Astrocyte (in vitro differentiated cells and primary cell): Measurements from ENCODE around the gene ABCB8. TPM values are rescaled to one million over a fixed set of nuclear protein-coding genes. Genes with fewer than 3 reads are reported as not detected.

Experiments
- DNase-seq: peaks from one replicate; pipeline ENCODE4 v3.0.0-alpha.2; 2010; ENCODE audit warnings: low read depth
- FAIRE-seq: peaks from 2 replicates; lab custom pipeline; 2011; peaks lifted over from hg19 to GRCh38; lab: Jason Lieb, UNC
- H2AFZ ChIP-seq: 2 replicates; pipeline ENCODE4 v1.6.0; 2012; ENCODE audit warnings: low read depth, low read length, inconsistent platforms
- H3K27ac ChIP-seq: 2 replicates; pipeline ENCODE4 v1.5.1; 2011; ENCODE audit warnings: low read depth, low read length, inconsistent platforms
- H3K27me3 ChIP-seq: 2 replicates; pipeline ENCODE4 v1.6.0; 2011; ENCODE audit warnings: low read length, inconsistent platforms; ENCODE audit not compliant: insufficient read depth
- H3K36me3 ChIP-seq: 2 replicates; pipeline ENCODE4 v1.5.1; 2011; ENCODE audit warnings: low read length, inconsistent platforms; ENCODE audit not compliant: insufficient read depth
- H3K4me1 ChIP-seq: 2 replicates; pipeline ENCODE4 v1.5.1; 2011; ENCODE audit warnings: low read length, inconsistent platforms; ENCODE audit not compliant: insufficient read depth
- H3K4me2 ChIP-seq: 2 replicates; pipeline ENCODE4 v1.6.0; 2012; ENCODE audit warnings: low read length, inconsistent platforms
- H3K4me3 ChIP-seq: 2 replicates; pipeline ENCODE4 v1.5.1; 2011; ENCODE audit warnings: low read depth, mild to moderate bottlenecking, low read length, inconsistent platforms; ENCODE audit not compliant: insufficient read depth
- H3K79me2 ChIP-seq: 2 replicates; pipeline ENCODE4 v1.6.0; 2012; ENCODE audit warnings: mild to moderate bottlenecking, low read length, inconsistent platforms; ENCODE audit not compliant: insufficient read depth
- H3K9ac ChIP-seq: 2 replicates; pipeline ENCODE4 v1.6.0; 2012; ENCODE audit warnings: mild to moderate bottlenecking, low read length, inconsistent platforms
- H3K9me3 ChIP-seq: 2 replicates; pipeline ENCODE4 v1.5.1; 2012; ENCODE audit warnings: low read depth, mild to moderate bottlenecking, low read length, inconsistent platforms; ENCODE audit not compliant: insufficient read depth
- H4K20me1 ChIP-seq: 2 replicates; pipeline ENCODE4 v1.6.0; 2012; ENCODE audit warnings: low read length, inconsistent platforms; ENCODE audit not compliant: insufficient read depth
- H3K27ac Mint-ChIP-seq: one replicate; pipeline ENCODE4 v1.8.0; 2021; ENCODE audit warnings: mild to moderate bottlenecking, mixed read lengths; ENCODE audit not compliant: unreplicated experiment
- H3K27me3 Mint-ChIP-seq: one replicate; pipeline ENCODE4 v1.8.0; 2021; ENCODE audit warnings: low read depth, mixed read lengths; ENCODE audit not compliant: unreplicated experiment
- H3K36me3 Mint-ChIP-seq: one replicate; pipeline ENCODE4 v1.8.0; 2021; ENCODE audit warnings: low read depth, mixed read lengths; ENCODE audit not compliant: unreplicated experiment
- H3K4me1 Mint-ChIP-seq: one replicate; pipeline ENCODE4 v1.8.0; 2021; ENCODE audit warnings: low read depth, mixed read lengths; ENCODE audit not compliant: unreplicated experiment
- H3K4me3 Mint-ChIP-seq: one replicate; pipeline ENCODE4 v1.8.0; 2021; ENCODE audit warnings: mild to moderate bottlenecking, moderate library complexity, mixed read lengths; ENCODE audit not compliant: unreplicated experiment
- H3K9me3 Mint-ChIP-seq: one replicate; pipeline ENCODE4 v1.8.0; 2021; ENCODE audit warnings: mild to moderate bottlenecking, mixed read lengths; ENCODE audit not compliant: unreplicated experiment
- CTCF ChIP-seq: IDR thresholded peaks from 2 replicates; pipeline ENCODE4 v1.5.1; 2011; ENCODE audit warnings: low read depth, mild to moderate bottlenecking, inconsistent platforms, low read length, moderate library complexity; ENCODE audit not compliant: insufficient read depth
- EZH2 ChIP-seq: IDR thresholded peaks from 2 replicates; pipeline ENCODE4 v1.6.1; 2012; ENCODE audit warnings: mild to moderate bottlenecking, low read length, inconsistent platforms; ENCODE audit not compliant: insufficient read depth
- total RNA-seq: library from RNA; stranded (reverse); gene quantifications from 2 replicates; pipeline ENCODE4 v1.2.1, GENCODE V29; 2021

Gene ABCB8
- total RNA-seq, 1 donor from 2014 or later, result 53.3 TPM

GRCh38 chr7:151088856-151089699 is 60.8 kb downstream of the ABCB8 start:
- H3K27me3 Mint-ChIP-seq, result no peaks in the 10 kb centered on the region
- TF ChIP-seq CTCF (no peak), EZH2 (no peak)
- Histone ChIP-seq H3K36me3 (no peaks in the 10 kb centered on the region), H2AFZ (peak overlapping the region; percentile 8), H3K79me2 (peaks cover 73% of the 10 kb centered on the region), H3K9ac (peak overlapping the region; percentile 82), H3K4me3 (peak overlapping the region; percentile 83), H3K4me1 (peaks cover 32% of the 10 kb centered on the region), H3K27ac (peak overlapping the region; percentile 61), H3K9me3 (no peaks in the 10 kb centered on the region), H3K4me2 (peak overlapping the region; percentile 99), H3K27me3 (no peaks in the 10 kb centered on the region), H4K20me1 (peaks cover 70% of the 10 kb centered on the region)
- DNase-seq, result peak; percentile 52
- peaks cover 5% of the 10 kb centered on the region for H3K36me3 Mint-ChIP-seq
- peaks cover 34% of the 10 kb centered on the region for H3K4me1 Mint-ChIP-seq
- H3K4me3 Mint-ChIP-seq, result peak overlapping the region; percentile 88
- H3K9me3 Mint-ChIP-seq, result no peaks in the 10 kb centered on the region
- FAIRE-seq, result no peak
- peak overlapping the region; percentile 83 for H3K27ac Mint-ChIP-seq

- Mint-ChIP-seq H3K27me3 (no peaks in the 10 kb centered on the region), H3K4me1 (peaks cover 38% of the 10 kb centered on the region), H3K27ac (peak overlapping the region; percentile 83), H3K9me3 (no peaks in the 10 kb centered on the region), H3K36me3 (peaks cover 5% of the 10 kb centered on the region), H3K4me3 (peak overlapping the region; percentile 88)
- peaks cover 83% of the 10 kb centered on the region for H3K79me2 ChIP-seq
- H2AFZ ChIP-seq, result no peak overlapping the region
- peak overlapping the region; percentile 99 for H3K4me2 ChIP-seq
- peaks cover 32% of the 10 kb centered on the region for H3K4me1 ChIP-seq
- H3K9ac ChIP-seq, result peak overlapping the region; percentile 82
- H4K20me1 ChIP-seq, result peaks cover 80% of the 10 kb centered on the region
- peak overlapping the region; percentile 61 for H3K27ac ChIP-seq
- no peak for TF ChIP-seq EZH2
- H3K36me3 ChIP-seq, result no peaks in the 10 kb centered on the region
- DNase-seq (no peak), FAIRE-seq (no peak)
- H3K4me3 ChIP-seq, result no peak overlapping the region
- no peaks in the 10 kb centered on the region for H3K27me3 ChIP-seq
- H3K9me3 ChIP-seq, result no peaks in the 10 kb centered on the region
Measured at GRCh38 chr7:151089893-151090730, 61.9 kb downstream of the ABCB8 start.

GRCh38 chr7:151091003-151091402 is 62.8 kb downstream of the ABCB8 start:
- no peak overlapping the region for H3K27ac ChIP-seq
- peaks cover 92% of the 10 kb centered on the region for H3K79me2 ChIP-seq
- DNase-seq (no peak), FAIRE-seq (no peak)
- H3K4me3 ChIP-seq, result no peak overlapping the region
- H3K4me2 ChIP-seq, result no peak overlapping the region
- H3K27me3 ChIP-seq, result no peaks in the 10 kb centered on the region
- Mint-ChIP-seq H3K27me3 (no peaks in the 10 kb centered on the region), H3K27ac (no peak overlapping the region), H3K4me1 (peaks cover 40% of the 10 kb centered on the region), H3K4me3 (peak overlapping the region; percentile 68), H3K36me3 (peaks cover 5% of the 10 kb centered on the region), H3K9me3 (no peaks in the 10 kb centered on the region)
- no peak overlapping the region for H3K9ac ChIP-seq
- peaks cover 89% of the 10 kb centered on the region for H4K20me1 ChIP-seq
- H3K36me3 ChIP-seq, result no peaks in the 10 kb centered on the region
- H3K9me3 ChIP-seq, result no peaks in the 10 kb centered on the region
- H2AFZ ChIP-seq, result no peak overlapping the region
- TF ChIP-seq CTCF, result no peak
- TF ChIP-seq EZH2, result no peak
- H3K4me1 ChIP-seq, result peaks cover 28% of the 10 kb centered on the region
